ENCODE results near the gene TACR2. TPM values are rescaled to one million over a fixed set of nuclear protein-coding genes. Genes with fewer than 3 reads are reported as not detected.

The TACR2 gene
- total and polyA plus RNA-seq, 2 donors (not counting 3 experiments of a cell fraction or from before 2014, with no cell fraction given): 0.19 TPM; not detected in 1

- Histone ChIP-seq H3K9me3 (replicated peaks; ENCODE audit: control insufficient read depth, insufficient read depth, low read length) (no peaks in the 10 kb centered on the region), H4K20me1 (replicated peaks; ENCODE audit: control insufficient read depth, extremely low read depth, insufficient read depth, low read length) (no peaks in the 10 kb centered on the region), H3K4me1 (ENCODE audit: control insufficient read depth, extremely low read depth, insufficient read depth, low read length) (peaks cover 6% of the 10 kb centered on the region), H3K4me2 (ENCODE audit: insufficient read depth, low read length) (no peak overlapping the region), H3K4me3 (replicated peaks in 1 of 3; ENCODE audit: insufficient read depth in 1 of 3, low read depth in 1 of 3, low read length in 3 of 3) (no peak overlapping the region), H2AFZ (ENCODE audit: low read depth, low read length) (no peak overlapping the region), H3K9me1 (replicated peaks; ENCODE audit: control insufficient read depth, extremely low read depth, insufficient read depth, low read length) (no peaks in the 10 kb centered on the region), H3K79me2 (ENCODE audit: control insufficient read depth, insufficient read depth, low read length) (peaks cover 8% of the 10 kb centered on the region), H3K36me3 (ENCODE audit: control insufficient read depth in 2 of 2, extremely low read depth in 1 of 2, insufficient read depth in 2 of 2, low read length in 2 of 2) (peaks cover 5 to 21% of the 10 kb centered on the region in 2 experiments), H3K27me3 (ENCODE audit: control insufficient read depth in 2 of 2, insufficient read depth in 2 of 2, low read length in 2 of 2) (no peaks in the 10 kb centered on the region), H3K27ac (ENCODE audit: insufficient read depth, low read depth, low read length) (no peak overlapping the region), H3K9ac (replicated peaks; ENCODE audit: extremely low read depth, insufficient read depth, low read length) (no peak overlapping the region)
- TF ChIP-seq CTCF (IDR thresholded peaks at IDR 0.05; ENCODE audit: extremely low read depth in 1 of 2, insufficient read depth in 1 of 2, low read depth in 1 of 2, low read length in 2 of 2): no peak
- TF ChIP-seq GATA2 (IDR thresholded peaks at IDR 0.05; ENCODE audit: insufficient read depth, insufficient read length, low read depth, low read length): no peak
- BruUV-seq (replicated peaks): no TSS peak
- ChIA-PET CTCF (no interaction called here), POLR2A (no interaction called here)
- DNase-seq (ENCODE audit: low read depth, low spot score): no peak
- intact Hi-C loops (cut with micrococcal nuclease) (no loop called here), dilution Hi-C loops (cut with MboI; ENCODE audit: extremely low pct_ligation_motif_present, low sequenced_read_pairs) (loop anchor here (10.0 kb wide), 1 partner anchor 53 kb away; no protein-coding TSS in a partner anchor)
- FAIRE-seq: no peak
Measured at GRCh38 chr10:69367469-69367868, 49.2 kb downstream of the TACR2 start.

GRCh38 chr10:69366738-69367137 is 50.0 kb downstream of the TACR2 start:
- Histone ChIP-seq H4K20me1 (replicated peaks; ENCODE audit: control insufficient read depth, extremely low read depth, insufficient read depth, low read length) (no peaks in the 10 kb centered on the region), H3K4me2 (ENCODE audit: insufficient read depth, low read length) (no peak overlapping the region), H3K4me1 (ENCODE audit: control insufficient read depth, extremely low read depth, insufficient read depth, low read length) (peaks cover 13% of the 10 kb centered on the region), H3K9ac (replicated peaks; ENCODE audit: extremely low read depth, insufficient read depth, low read length) (no peak overlapping the region), H3K79me2 (ENCODE audit: control insufficient read depth, insufficient read depth, low read length) (peaks cover 8% of the 10 kb centered on the region), H3K9me1 (replicated peaks; ENCODE audit: control insufficient read depth, extremely low read depth, insufficient read depth, low read length) (no peaks in the 10 kb centered on the region), H3K9me3 (replicated peaks; ENCODE audit: control insufficient read depth, insufficient read depth, low read length) (no peaks in the 10 kb centered on the region), H2AFZ (ENCODE audit: low read depth, low read length) (no peak overlapping the region), H3K4me3 (replicated peaks in 1 of 3; ENCODE audit: insufficient read depth in 1 of 3, low read depth in 1 of 3, low read length in 3 of 3) (no peak overlapping the region), H3K36me3 (ENCODE audit: control insufficient read depth in 2 of 2, extremely low read depth in 1 of 2, insufficient read depth in 2 of 2, low read length in 2 of 2) (peaks cover 5 to 21% of the 10 kb centered on the region in 2 experiments), H3K27me3 (ENCODE audit: control insufficient read depth in 2 of 2, insufficient read depth in 2 of 2, low read length in 2 of 2) (no peaks in the 10 kb centered on the region), H3K27ac (ENCODE audit: insufficient read depth, low read depth, low read length) (no peak overlapping the region)
- intact Hi-C loops (cut with micrococcal nuclease): no loop called here
- ChIA-PET POLR2A (no interaction called here), CTCF (no interaction called here)
- FAIRE-seq: no peak
- TF ChIP-seq JUN (IDR thresholded peaks at IDR 0.05; ENCODE audit: borderline replicate concordance, insufficient read depth, insufficient read length, low read depth) (no peak), MYC (IDR thresholded peaks at IDR 0.05; ENCODE audit: low read depth, low read length) (no peak), POLR2A (IDR thresholded peaks at IDR 0.05; ENCODE audit: low read depth, low read length) (no peak), GATA2 (IDR thresholded peaks at IDR 0.05; ENCODE audit: insufficient read depth, insufficient read length, low read depth, low read length) (no peak), FOS (IDR thresholded peaks at IDR 0.05; ENCODE audit: borderline replicate concordance, insufficient read depth, low read length) (no peak), EZH2 (IDR thresholded peaks at IDR 0.05; ENCODE audit: borderline replicate concordance, low read depth, low read length, severe bottlenecking) (no peak), POLR2AphosphoS5 (IDR thresholded peaks at IDR 0.05; ENCODE audit: insufficient read depth, low read depth, low read length) (no peak), CTCF (IDR thresholded peaks at IDR 0.05; ENCODE audit: extremely low read depth in 1 of 2, insufficient read depth in 1 of 2, low read depth in 1 of 2, low read length in 2 of 2) (no peak), MAX (IDR thresholded peaks at IDR 0.05; ENCODE audit: insufficient read depth, insufficient read length) (no peak)
- DNase-seq (ENCODE audit: low read depth, low spot score): no peak
- BruUV-seq (replicated peaks): no TSS peak
- dilution Hi-C loops (cut with MboI; ENCODE audit: extremely low pct_ligation_motif_present, low sequenced_read_pairs): loop anchor here (10.0 kb wide), 1 partner anchor 52 kb away; no protein-coding TSS in a partner anchor

All from endothelial cell of umbilical vein (primary cell).